Panc1 (cell line): ENCODE measurements around the gene CCDC183. TPM values are rescaled to one million over a fixed set of nuclear protein-coding genes. Genes with fewer than 3 reads are reported as not detected.

Experiments used
- ATAC-seq: fragments of 200-7000 bp; cut with Tn5 transposase; 2 replicates; pipeline ENCODE4 v1.9.1; 2020; ENCODE audit warnings: mild to moderate bottlenecking, moderate library complexity
- BruUV-seq: library from RNA; stranded (reverse); fragments of 400-500 nt; replicated peaks from 2 replicates; lab custom pipeline; 2021; lab: Mats Ljungman, UMichigan
- CTCF ChIA-PET: fragments of 300-600 bp; sonication (Branson Sonifier 250); formaldehyde crosslinking; loops from one replicate; lab custom pipeline; 2022; ENCODE audit warnings: antibody characterized with exemption; lab: Charles Lee
- POLR2A ChIA-PET: fragments of 300-600 bp; sonication (Branson Sonifier 250); formaldehyde crosslinking; loops from one replicate; lab custom pipeline; 2022; ENCODE audit warnings: antibody characterized with exemption; lab: Charles Lee
- DNase-seq: peaks from one replicate; pipeline ENCODE4 v3.0.0-alpha.2; 2010; ENCODE audit warnings: low read depth, low spot score
- H3K27ac ChIP-seq: 2 replicates; pipeline ENCODE4 v1.5.1; 2011; ENCODE audit warnings: mild to moderate bottlenecking, low read length, inconsistent platforms
- H3K27me3 ChIP-seq: fragments of 200-500 bp; sonication (Bioruptor generic); 2 replicates; pipeline ENCODE4 v1.6.0; 2014; ENCODE audit warnings: low read length, inconsistent platforms; ENCODE audit not compliant: control insufficient read depth, insufficient read depth
- H3K36me3 ChIP-seq: fragments of 200-500 bp; sonication (Bioruptor generic); 2 replicates; pipeline ENCODE4 v1.5.1; 2014; ENCODE audit warnings: inconsistent platforms, mild to moderate bottlenecking, low read length, moderate library complexity; ENCODE audit not compliant: control insufficient read depth, insufficient read depth
- H3K4me1 ChIP-seq: 2 replicates; pipeline ENCODE4 v1.5.1; 2011; ENCODE audit warnings: inconsistent platforms, mild to moderate bottlenecking, low read length, moderate library complexity; ENCODE audit not compliant: control insufficient read depth, insufficient read depth
- H3K4me3 ChIP-seq, 2 experiments: 2 replicates each; pipeline ENCODE4 v1.5.1; 2011 to 2012; ENCODE audit warnings: low read depth in 2 of 2, low read length in 2 of 2, mild to moderate bottlenecking in 2 of 2, inconsistent platforms in 1 of 2, moderate library complexity in 1 of 2
- H3K9me3 ChIP-seq: fragments of 200-500 bp; sonication (Bioruptor generic); 2 replicates; pipeline ENCODE4 v1.5.1; 2014; ENCODE audit warnings: low read depth, mild to moderate bottlenecking, inconsistent platforms, low read length, moderate library complexity; ENCODE audit not compliant: control insufficient read depth, insufficient read depth
- POLR2AphosphoS5 ChIP-seq: IDR thresholded peaks from 2 replicates; pipeline ENCODE4 v1.6.1; 2012; ENCODE audit warnings: mild to moderate bottlenecking, low read depth, low read length, moderate library complexity
- SIN3A ChIP-seq: IDR thresholded peaks from 2 replicates; pipeline ENCODE4 v1.6.1; 2012; ENCODE audit warnings: low read depth, mild to moderate bottlenecking, low read length, moderate library complexity, borderline replicate concordance; ENCODE audit not compliant: insufficient read depth
- TCF7L2 ChIP-seq: IDR thresholded peaks from 2 replicates; pipeline ENCODE4 v1.6.1; 2011; ENCODE audit warnings: mild to moderate bottlenecking, low read depth, low read length, inconsistent platforms
- in situ Hi-C: cut with HindIII; loops from 2 replicates; pipeline ENCODE4 v1.10.0; 2016; ENCODE audit warnings: low sequenced_read_pairs, low pct_unique_long_range_greater_than_20kb
- intact Hi-C: fragments of 100-400 bp; cut with micrococcal nuclease; formaldehyde crosslinking; loops from one replicate; pipeline ENCODE4 v1.10.0; 2022; ENCODE audit not compliant: unreplicated experiment
- total RNA-seq: library from RNA; stranded (reverse); gene quantifications from one replicate; pipeline ENCODE4 v1.2.1, GENCODE V29; 2021; ENCODE audit not compliant: unreplicated experiment
- TF ChIP-seq, protein P1 (sequence below): fragments of 450-650 bp; IDR thresholded peaks from 2 replicates; pipeline ENCODE4 v1.5.1; 2017; ENCODE audit warnings: mild to moderate bottlenecking
- TF ChIP-seq, protein P2 (sequence below), 2 experiments: IDR thresholded peaks; 2 replicates each; pipeline ENCODE4 v1.6.1; 2011 to 2012; ENCODE audit warnings: low read depth in 2 of 2, control low read depth in 1 of 2, low read length in 1 of 2, mild to moderate bottlenecking in 1 of 2, moderate library complexity in 1 of 2; ENCODE audit not compliant: insufficient read depth in 1 of 2

Gene CCDC183
- total RNA-seq, 1 experiment from 2014 or later = 0.62 TPM

DNA sequence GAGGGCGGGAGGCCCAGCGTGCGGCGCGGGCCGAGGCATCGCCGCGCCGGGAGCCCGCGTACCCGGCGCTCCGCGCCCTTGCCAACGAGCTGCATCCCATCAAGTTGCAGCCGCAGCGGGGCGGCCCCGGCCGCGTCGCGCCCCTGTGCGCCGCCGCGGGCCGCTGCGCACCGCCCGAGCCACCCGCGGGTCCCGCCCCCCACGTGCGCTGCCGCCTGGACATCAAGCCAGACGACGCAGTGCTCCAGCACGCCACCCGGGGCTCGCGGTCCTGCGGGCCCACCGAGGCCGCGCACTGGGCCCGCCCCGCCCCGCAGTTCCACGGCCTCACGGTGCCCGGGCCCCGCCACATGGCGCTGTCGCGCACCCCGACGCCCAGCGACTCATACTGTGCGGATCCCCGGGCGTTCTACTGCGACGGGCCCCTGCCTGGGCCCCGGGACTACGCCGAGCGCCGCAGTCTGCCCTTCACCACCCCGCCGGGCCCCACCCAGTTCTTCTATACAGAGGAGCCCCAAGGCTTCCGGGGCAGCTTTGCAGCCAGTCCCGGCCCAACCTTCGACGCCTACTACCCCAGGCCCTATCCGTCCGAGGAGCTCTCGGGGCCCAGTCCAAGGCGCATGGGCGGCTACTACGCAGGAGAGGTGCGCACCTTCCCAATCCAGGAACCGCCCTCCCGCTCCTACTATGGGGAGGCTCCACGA is 48.8 kb downstream of the CCDC183 start:
- Histone ChIP-seq H3K4me3 (no peak overlapping the region), H3K9me3 (no peaks in the 10 kb centered on the region), H3K4me1 (peaks cover 17% of the 10 kb centered on the region), H3K36me3 (no peaks in the 10 kb centered on the region), H3K27me3 (no peaks in the 10 kb centered on the region), H3K27ac (no peak overlapping the region)
- no TSS peak for BruUV-seq
- TF ChIP-seq, protein P1, sequence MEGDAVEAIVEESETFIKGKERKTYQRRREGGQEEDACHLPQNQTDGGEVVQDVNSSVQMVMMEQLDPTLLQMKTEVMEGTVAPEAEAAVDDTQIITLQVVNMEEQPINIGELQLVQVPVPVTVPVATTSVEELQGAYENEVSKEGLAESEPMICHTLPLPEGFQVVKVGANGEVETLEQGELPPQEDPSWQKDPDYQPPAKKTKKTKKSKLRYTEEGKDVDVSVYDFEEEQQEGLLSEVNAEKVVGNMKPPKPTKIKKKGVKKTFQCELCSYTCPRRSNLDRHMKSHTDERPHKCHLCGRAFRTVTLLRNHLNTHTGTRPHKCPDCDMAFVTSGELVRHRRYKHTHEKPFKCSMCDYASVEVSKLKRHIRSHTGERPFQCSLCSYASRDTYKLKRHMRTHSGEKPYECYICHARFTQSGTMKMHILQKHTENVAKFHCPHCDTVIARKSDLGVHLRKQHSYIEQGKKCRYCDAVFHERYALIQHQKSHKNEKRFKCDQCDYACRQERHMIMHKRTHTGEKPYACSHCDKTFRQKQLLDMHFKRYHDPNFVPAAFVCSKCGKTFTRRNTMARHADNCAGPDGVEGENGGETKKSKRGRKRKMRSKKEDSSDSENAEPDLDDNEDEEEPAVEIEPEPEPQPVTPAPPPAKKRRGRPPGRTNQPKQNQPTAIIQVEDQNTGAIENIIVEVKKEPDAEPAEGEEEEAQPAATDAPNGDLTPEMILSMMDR = no peak
- TF ChIP-seq POLR2AphosphoS5 (no peak), SIN3A (no peak), TCF7L2 (no peak)
- TF ChIP-seq, protein P2, sequence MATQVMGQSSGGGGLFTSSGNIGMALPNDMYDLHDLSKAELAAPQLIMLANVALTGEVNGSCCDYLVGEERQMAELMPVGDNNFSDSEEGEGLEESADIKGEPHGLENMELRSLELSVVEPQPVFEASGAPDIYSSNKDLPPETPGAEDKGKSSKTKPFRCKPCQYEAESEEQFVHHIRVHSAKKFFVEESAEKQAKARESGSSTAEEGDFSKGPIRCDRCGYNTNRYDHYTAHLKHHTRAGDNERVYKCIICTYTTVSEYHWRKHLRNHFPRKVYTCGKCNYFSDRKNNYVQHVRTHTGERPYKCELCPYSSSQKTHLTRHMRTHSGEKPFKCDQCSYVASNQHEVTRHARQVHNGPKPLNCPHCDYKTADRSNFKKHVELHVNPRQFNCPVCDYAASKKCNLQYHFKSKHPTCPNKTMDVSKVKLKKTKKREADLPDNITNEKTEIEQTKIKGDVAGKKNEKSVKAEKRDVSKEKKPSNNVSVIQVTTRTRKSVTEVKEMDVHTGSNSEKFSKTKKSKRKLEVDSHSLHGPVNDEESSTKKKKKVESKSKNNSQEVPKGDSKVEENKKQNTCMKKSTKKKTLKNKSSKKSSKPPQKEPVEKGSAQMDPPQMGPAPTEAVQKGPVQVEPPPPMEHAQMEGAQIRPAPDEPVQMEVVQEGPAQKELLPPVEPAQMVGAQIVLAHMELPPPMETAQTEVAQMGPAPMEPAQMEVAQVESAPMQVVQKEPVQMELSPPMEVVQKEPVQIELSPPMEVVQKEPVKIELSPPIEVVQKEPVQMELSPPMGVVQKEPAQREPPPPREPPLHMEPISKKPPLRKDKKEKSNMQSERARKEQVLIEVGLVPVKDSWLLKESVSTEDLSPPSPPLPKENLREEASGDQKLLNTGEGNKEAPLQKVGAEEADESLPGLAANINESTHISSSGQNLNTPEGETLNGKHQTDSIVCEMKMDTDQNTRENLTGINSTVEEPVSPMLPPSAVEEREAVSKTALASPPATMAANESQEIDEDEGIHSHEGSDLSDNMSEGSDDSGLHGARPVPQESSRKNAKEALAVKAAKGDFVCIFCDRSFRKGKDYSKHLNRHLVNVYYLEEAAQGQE (IDR thresholded peaks at IDR 0.05; ENCODE audit: insufficient read depth in 1 of 2, low read depth in 2 of 2, low read length in 1 of 2) = no peak
- POLR2A ChIA-PET = no interaction called here
- intact Hi-C loops = no loop called here
- in situ Hi-C loops = no loop called here
- CTCF ChIA-PET = no interaction called here
- no peak for DNase-seq
- no peak for ATAC-seq

DNA sequence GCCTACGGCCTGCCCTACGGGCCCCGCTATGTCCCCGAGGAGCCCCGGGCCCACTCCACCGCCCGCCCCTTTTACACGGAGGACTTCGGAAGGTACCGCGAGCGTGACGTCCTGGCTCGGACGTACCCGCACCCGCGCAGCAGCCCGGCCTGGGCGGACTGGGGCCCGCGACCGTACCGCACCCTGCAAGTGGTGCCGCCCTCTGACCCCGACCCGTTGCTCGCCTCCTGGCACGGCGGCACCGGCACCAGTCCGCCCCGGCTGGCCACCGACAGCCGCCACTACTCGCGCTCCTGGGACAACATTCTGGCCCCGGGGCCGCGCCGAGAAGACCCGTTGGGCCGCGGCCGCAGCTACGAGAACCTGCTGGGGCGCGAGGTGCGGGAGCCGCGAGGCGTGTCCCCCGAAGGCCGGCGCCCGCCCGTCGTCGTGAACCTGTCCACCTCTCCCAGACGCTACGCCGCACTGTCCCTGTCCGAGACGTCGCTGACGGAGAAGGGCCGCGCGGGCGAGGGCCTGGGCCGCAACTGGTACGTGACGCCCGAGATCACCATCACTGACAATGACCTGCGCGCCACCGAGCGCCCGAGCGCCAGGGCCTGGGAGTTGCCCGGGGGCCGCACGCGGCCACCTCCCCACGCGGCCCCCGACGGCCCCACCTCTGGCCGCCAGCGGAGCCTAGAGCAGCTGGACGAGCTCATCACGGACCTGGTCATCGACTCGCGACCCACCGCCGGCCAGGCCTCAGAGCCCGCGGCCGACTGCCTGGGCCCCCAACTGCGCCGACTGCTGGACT is 49.5 kb downstream of the CCDC183 start:
- H3K36me3 ChIP-seq = no peaks in the 10 kb centered on the region
- in situ Hi-C loops (no loop called here), intact Hi-C loops (no loop called here)
- H3K27me3 ChIP-seq = no peaks in the 10 kb centered on the region
- ChIA-PET CTCF (no interaction called here), POLR2A (no interaction called here)
- DNase-seq (no peak), ATAC-seq (no peak)
- H3K9me3 ChIP-seq = no peaks in the 10 kb centered on the region
- BruUV-seq = no TSS peak
- peaks cover 14% of the 10 kb centered on the region for H3K4me1 ChIP-seq
- H3K27ac ChIP-seq = no peak overlapping the region
- TF ChIP-seq SIN3A (no peak), POLR2AphosphoS5 (no peak), TCF7L2 (no peak)
- TF ChIP-seq, protein P2 (IDR thresholded peaks at IDR 0.05; ENCODE audit: insufficient read depth in 1 of 2, low read depth in 2 of 2, low read length in 1 of 2) = no peak
- TF ChIP-seq, protein P1 = no peak
- no peak overlapping the region for H3K4me3 ChIP-seq
